SK-N-SH treated with all-trans-retinoic acid at 6 μM for 48 hours (cell line): ENCODE results near the gene HCN2.

Source experiments
- BACH2 ChIP-seq: fragments of 250-450 bp; sonication (Bioruptor Pico); IDR thresholded peaks from 2 replicates; pipeline ENCODE4 v1.9.0; 2021; ENCODE audit warnings: mild to moderate bottlenecking, borderline replicate concordance
- GLIS3 ChIP-seq: fragments of 250-450 bp; sonication (Bioruptor Pico); IDR thresholded peaks from 2 replicates; pipeline ENCODE4 v1.5.0; 2020; ENCODE audit warnings: mild to moderate bottlenecking, moderate library complexity
- ISL1 ChIP-seq: fragments of 250-450 bp; sonication (Bioruptor Pico); IDR thresholded peaks from 2 replicates; pipeline ENCODE4 v2.1.2; 2022; ENCODE audit warnings: mild to moderate bottlenecking, moderate library complexity
- OSR1 ChIP-seq: fragments of 250-450 bp; sonication (Bioruptor Pico); IDR thresholded peaks from 2 replicates; pipeline ENCODE4 v1.8.0; 2022; ENCODE audit warnings: moderate library complexity, mild to moderate bottlenecking, inconsistent platforms
- RARB ChIP-seq: fragments of 250-450 bp; sonication (Bioruptor Pico); IDR thresholded peaks from 2 replicates; pipeline ENCODE4 v1.8.0; 2021; ENCODE audit warnings: mild to moderate bottlenecking, moderate library complexity
- ZC3H10 ChIP-seq: fragments of 250-450 bp; sonication (Bioruptor Pico); IDR thresholded peaks from 2 replicates; pipeline ENCODE4 v1.5.1; 2021; ENCODE audit warnings: mild to moderate bottlenecking, moderate library complexity
- ZFP3 ChIP-seq: fragments of 250-450 bp; sonication (Bioruptor Pico); IDR thresholded peaks from 2 replicates; pipeline ENCODE4 v1.5.0; 2020; ENCODE audit warnings: mild to moderate bottlenecking, moderate library complexity
- ZFP30 ChIP-seq: fragments of 450-650 bp; formaldehyde crosslinking; IDR thresholded peaks from 2 replicates; pipeline ENCODE4 v1.5.0; 2022; ENCODE audit warnings: mild to moderate bottlenecking, moderate library complexity
- TF ChIP-seq, protein P1 (sequence below): fragments of 250-450 bp; sonication (Bioruptor Pico); IDR thresholded peaks from 2 replicates; pipeline ENCODE4 v1.8.0; 2020; ENCODE audit warnings: mild to moderate bottlenecking, moderate library complexity, borderline replicate concordance
- TF ChIP-seq, protein P2 (sequence below): fragments of 250-450 bp; sonication (Bioruptor Pico); IDR thresholded peaks from 2 replicates; pipeline ENCODE4 v1.8.0; 2021; ENCODE audit warnings: low read depth, mild to moderate bottlenecking, moderate library complexity, borderline replicate concordance
- TF ChIP-seq, protein P3 (sequence below): fragments of 250-450 bp; sonication (Bioruptor Pico); IDR thresholded peaks from 2 replicates; pipeline ENCODE4 v1.5.1; 2021; ENCODE audit warnings: mild to moderate bottlenecking, moderate library complexity
- TF ChIP-seq, protein P4 (sequence below): fragments of 250-450 bp; sonication (Bioruptor Pico); IDR thresholded peaks from 2 replicates; pipeline ENCODE4 v1.5.0; 2020; ENCODE audit warnings: mild to moderate bottlenecking, moderate library complexity

DNA sequence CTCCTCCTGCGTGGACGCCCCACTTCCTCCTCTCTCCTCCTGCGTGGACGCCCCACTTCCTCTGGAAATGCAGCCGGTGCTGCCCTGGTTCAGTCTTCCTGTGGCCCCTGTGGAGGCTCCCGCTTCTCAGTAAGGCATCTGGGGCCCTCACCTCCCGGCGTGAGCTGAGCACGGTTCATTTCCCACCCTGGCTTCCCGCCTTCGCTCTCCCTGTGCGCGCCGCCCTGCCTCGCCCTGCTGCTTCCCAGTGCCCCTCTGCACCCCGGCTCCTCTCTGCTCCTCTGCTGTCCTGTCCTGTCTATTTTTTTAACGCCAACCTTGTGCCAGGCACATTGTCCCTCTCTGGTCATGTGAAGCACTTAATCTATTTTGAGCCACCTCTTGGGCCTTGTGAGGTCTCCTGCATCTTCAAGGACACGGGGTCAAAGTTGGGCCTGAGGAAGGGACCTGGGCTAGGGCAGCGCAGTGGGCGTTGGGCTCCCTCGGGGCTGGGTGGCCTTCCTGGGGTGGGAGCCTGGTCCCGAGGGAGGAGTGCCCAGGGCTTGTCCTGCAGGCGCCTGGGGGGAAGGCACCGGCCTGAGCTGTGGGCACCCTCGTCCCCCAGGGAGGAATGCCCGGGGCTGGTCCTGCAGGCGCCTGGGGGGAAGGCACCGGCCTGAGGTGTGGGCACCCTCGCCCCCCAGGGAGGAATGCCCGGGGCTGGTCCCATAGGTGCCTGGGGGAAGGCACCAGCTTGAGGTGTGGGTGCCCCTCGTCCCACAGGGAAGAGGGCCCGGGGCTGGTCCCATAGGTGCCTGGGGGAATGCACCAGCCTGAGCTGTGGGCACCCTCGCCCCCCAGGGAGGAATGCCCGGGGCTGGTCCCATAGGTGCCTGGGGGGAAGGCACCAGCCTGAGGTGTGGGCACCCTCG lies 13.0 kb downstream of the HCN2 start:
- TF ChIP-seq, protein P1, sequence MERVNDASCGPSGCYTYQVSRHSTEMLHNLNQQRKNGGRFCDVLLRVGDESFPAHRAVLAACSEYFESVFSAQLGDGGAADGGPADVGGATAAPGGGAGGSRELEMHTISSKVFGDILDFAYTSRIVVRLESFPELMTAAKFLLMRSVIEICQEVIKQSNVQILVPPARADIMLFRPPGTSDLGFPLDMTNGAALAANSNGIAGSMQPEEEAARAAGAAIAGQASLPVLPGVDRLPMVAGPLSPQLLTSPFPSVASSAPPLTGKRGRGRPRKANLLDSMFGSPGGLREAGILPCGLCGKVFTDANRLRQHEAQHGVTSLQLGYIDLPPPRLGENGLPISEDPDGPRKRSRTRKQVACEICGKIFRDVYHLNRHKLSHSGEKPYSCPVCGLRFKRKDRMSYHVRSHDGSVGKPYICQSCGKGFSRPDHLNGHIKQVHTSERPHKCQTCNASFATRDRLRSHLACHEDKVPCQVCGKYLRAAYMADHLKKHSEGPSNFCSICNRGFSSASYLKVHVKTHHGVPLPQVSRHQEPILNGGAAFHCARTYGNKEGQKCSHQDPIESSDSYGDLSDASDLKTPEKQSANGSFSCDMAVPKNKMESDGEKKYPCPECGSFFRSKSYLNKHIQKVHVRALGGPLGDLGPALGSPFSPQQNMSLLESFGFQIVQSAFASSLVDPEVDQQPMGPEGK (CRISPR knock-in tag) = no peak
- no peak for TF ChIP-seq ZC3H10 (CRISPR knock-in tag)
- TF ChIP-seq, protein P2, sequence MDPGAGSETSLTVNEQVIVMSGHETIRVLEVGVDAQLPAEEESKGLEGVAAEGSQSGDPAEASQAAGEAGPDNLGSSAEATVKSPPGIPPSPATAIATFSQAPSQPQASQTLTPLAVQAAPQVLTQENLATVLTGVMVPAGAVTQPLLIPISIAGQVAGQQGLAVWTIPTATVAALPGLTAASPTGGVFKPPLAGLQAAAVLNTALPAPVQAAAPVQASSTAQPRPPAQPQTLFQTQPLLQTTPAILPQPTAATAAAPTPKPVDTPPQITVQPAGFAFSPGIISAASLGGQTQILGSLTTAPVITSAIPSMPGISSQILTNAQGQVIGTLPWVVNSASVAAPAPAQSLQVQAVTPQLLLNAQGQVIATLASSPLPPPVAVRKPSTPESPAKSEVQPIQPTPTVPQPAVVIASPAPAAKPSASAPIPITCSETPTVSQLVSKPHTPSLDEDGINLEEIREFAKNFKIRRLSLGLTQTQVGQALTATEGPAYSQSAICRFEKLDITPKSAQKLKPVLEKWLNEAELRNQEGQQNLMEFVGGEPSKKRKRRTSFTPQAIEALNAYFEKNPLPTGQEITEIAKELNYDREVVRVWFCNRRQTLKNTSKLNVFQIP (CRISPR knock-in tag) = no peak
- no peak for TF ChIP-seq GLIS3
- TF ChIP-seq, protein P3, sequence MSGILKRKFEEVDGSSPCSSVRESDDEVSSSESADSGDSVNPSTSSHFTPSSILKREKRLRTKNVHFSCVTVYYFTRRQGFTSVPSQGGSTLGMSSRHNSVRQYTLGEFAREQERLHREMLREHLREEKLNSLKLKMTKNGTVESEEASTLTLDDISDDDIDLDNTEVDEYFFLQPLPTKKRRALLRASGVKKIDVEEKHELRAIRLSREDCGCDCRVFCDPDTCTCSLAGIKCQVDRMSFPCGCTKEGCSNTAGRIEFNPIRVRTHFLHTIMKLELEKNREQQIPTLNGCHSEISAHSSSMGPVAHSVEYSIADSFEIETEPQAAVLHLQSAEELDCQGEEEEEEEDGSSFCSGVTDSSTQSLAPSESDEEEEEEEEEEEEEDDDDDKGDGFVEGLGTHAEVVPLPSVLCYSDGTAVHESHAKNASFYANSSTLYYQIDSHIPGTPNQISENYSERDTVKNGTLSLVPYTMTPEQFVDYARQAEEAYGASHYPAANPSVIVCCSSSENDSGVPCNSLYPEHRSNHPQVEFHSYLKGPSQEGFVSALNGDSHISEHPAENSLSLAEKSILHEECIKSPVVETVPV (CRISPR knock-in tag) = no peak
- TF ChIP-seq, protein P4, sequence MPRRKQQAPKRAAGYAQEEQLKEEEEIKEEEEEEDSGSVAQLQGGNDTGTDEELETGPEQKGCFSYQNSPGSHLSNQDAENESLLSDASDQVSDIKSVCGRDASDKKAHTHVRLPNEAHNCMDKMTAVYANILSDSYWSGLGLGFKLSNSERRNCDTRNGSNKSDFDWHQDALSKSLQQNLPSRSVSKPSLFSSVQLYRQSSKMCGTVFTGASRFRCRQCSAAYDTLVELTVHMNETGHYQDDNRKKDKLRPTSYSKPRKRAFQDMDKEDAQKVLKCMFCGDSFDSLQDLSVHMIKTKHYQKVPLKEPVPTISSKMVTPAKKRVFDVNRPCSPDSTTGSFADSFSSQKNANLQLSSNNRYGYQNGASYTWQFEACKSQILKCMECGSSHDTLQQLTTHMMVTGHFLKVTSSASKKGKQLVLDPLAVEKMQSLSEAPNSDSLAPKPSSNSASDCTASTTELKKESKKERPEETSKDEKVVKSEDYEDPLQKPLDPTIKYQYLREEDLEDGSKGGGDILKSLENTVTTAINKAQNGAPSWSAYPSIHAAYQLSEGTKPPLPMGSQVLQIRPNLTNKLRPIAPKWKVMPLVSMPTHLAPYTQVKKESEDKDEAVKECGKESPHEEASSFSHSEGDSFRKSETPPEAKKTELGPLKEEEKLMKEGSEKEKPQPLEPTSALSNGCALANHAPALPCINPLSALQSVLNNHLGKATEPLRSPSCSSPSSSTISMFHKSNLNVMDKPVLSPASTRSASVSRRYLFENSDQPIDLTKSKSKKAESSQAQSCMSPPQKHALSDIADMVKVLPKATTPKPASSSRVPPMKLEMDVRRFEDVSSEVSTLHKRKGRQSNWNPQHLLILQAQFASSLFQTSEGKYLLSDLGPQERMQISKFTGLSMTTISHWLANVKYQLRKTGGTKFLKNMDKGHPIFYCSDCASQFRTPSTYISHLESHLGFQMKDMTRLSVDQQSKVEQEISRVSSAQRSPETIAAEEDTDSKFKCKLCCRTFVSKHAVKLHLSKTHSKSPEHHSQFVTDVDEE (CRISPR knock-in tag) = no peak
- no peak for TF ChIP-seq OSR1
- TF ChIP-seq ZFP30 (CRISPR knock-in tag) = no peak
- TF ChIP-seq RARB (CRISPR knock-in tag) = no peak
- no peak for TF ChIP-seq ZFP3 (CRISPR knock-in tag)
- no peak for TF ChIP-seq ISL1 (CRISPR knock-in tag)
- no peak for TF ChIP-seq BACH2 (CRISPR knock-in tag)
